Liver (tissue), 9 donors: ENCODE results near the gene CPA1. TPM values are rescaled to one million over a fixed set of nuclear protein-coding genes. Genes with fewer than 3 reads are reported as not detected.

Experiments
- DNase-seq: peaks from one replicate; pipeline ENCODE4 v3.0.0-alpha.2; 2017; ENCODE audit warnings: low spot score
- H3K27ac ChIP-seq, 2 donors: one replicate each; pipeline ENCODE4 v1.7.0; 2013; ENCODE audit warnings: inconsistent platforms in 2 of 2, low read length in 2 of 2, control low read depth in 1 of 2, low read depth in 1 of 2, mild to moderate bottlenecking in 1 of 2
- H3K27me3 ChIP-seq, 4 donors: one replicate each; pipeline versions ENCODE4 v1.6.1 to v1.7.0; 2013; ENCODE audit warnings: low read length in 3 of 4, inconsistent platforms in 1 of 4, mild to moderate bottlenecking in 1 of 4, moderate library complexity in 1 of 4; ENCODE audit not compliant: control insufficient read depth in 4 of 4, insufficient read depth in 4 of 4
- H3K36me3 ChIP-seq, 4 donors: one replicate each; pipeline versions ENCODE4 v1.6.1 to v1.7.0; 2013; ENCODE audit warnings: low read length in 3 of 4, mild to moderate bottlenecking in 3 of 4, low read depth in 1 of 4, moderate library complexity in 1 of 4; ENCODE audit not compliant: control insufficient read depth in 4 of 4, insufficient read depth in 3 of 4
- H3K4me1 ChIP-seq, 4 donors: one replicate each; pipeline versions ENCODE4 v1.6.1 to v1.7.0; 2013; ENCODE audit warnings: low read length in 3 of 4, mild to moderate bottlenecking in 3 of 4, moderate library complexity in 1 of 4; ENCODE audit not compliant: control insufficient read depth in 4 of 4, insufficient read depth in 4 of 4
- H3K4me3 ChIP-seq, 3 donors: one replicate each; pipeline versions ENCODE4 v1.6.1 to v1.7.0; 2013; ENCODE audit warnings: low read length in 3 of 3, control low read depth in 1 of 3, low read depth in 1 of 3, mild to moderate bottlenecking in 1 of 3
- H3K9ac ChIP-seq, 2 donors: one replicate each; pipeline ENCODE4 v1.7.0; 2013; ENCODE audit warnings: low read length in 2 of 2, mild to moderate bottlenecking in 2 of 2, moderate library complexity in 2 of 2, control low read depth in 1 of 2, low read depth in 1 of 2
- H3K9me3 ChIP-seq, 4 donors: one replicate each; pipeline versions ENCODE4 v1.6.1 to v1.7.0; 2013; ENCODE audit warnings: low read length in 3 of 4; ENCODE audit not compliant: control insufficient read depth in 4 of 4
- EGR1 ChIP-seq, 2 donors: IDR thresholded peaks; 2 replicates each; pipeline ENCODE4 v1.6.1; 2016 to 2018; ENCODE audit warnings: antibody characterized with exemption in 2 of 2, low read depth in 2 of 2
- FOXA2 ChIP-seq: IDR thresholded peaks from 2 replicates; pipeline ENCODE4 v1.6.1; 2016; ENCODE audit warnings: antibody characterized with exemption
- GABPA ChIP-seq, 2 donors: IDR thresholded peaks in 1 of 2; conservative IDR thresholded peaks in 1 of 2; 2 replicates each; pipeline ENCODE4 v1.6.1; 2016; ENCODE audit warnings: antibody characterized with exemption in 2 of 2, mild to moderate bottlenecking in 1 of 2, moderate library complexity in 1 of 2
- HNF4A ChIP-seq, 2 donors: conservative IDR thresholded peaks; 2 replicates each; pipeline ENCODE4 v1.6.1; 2016; ENCODE audit warnings: antibody characterized with exemption in 2 of 2, mild to moderate bottlenecking in 2 of 2
- JUND ChIP-seq, 2 donors: IDR thresholded peaks; 2 replicates each; pipeline ENCODE4 v1.6.1; 2016; ENCODE audit warnings: antibody characterized with exemption in 2 of 2
- MAX ChIP-seq: IDR thresholded peaks from 2 replicates; pipeline ENCODE4 v1.6.1; 2016; ENCODE audit warnings: antibody characterized with exemption
- NR2F2 ChIP-seq: IDR thresholded peaks from 2 replicates; pipeline ENCODE4 v1.6.1; 2016; ENCODE audit warnings: antibody characterized with exemption
- REST ChIP-seq: IDR thresholded peaks from 2 replicates; pipeline ENCODE4 v1.6.1; 2016; ENCODE audit warnings: antibody characterized with exemption, mild to moderate bottlenecking
- RXRA ChIP-seq, 2 donors: IDR thresholded peaks; 2 replicates each; pipeline ENCODE4 v1.6.1; 2017 to 2018; ENCODE audit warnings: antibody characterized with exemption in 2 of 2, mild to moderate bottlenecking in 1 of 2
- SP1 ChIP-seq: IDR thresholded peaks from 2 replicates; pipeline ENCODE4 v1.6.1; 2018; ENCODE audit warnings: antibody characterized with exemption, mild to moderate bottlenecking
- TAF1 ChIP-seq: conservative IDR thresholded peaks from 2 replicates; pipeline ENCODE4 v1.6.1; 2016; ENCODE audit warnings: antibody characterized with exemption, mild to moderate bottlenecking
- whole genome bisulfite sequencing: extraction: QIAGEN DNeasy Blood & Tissue Kit; methylation state at CpG from one replicate; pipeline ENCODE4 v1.1.7; 2013; 5-methylcytosine and 5-hydroxymethylcytosine counted together
- polyA plus RNA-seq, 2 donors: library from polyadenylated mRNA; stranded (reverse) in 1 of 2; unstranded in 1 of 2; fragments of 200-250 nt in 1 of 2; fragments of >200 nt in 1 of 2; fragmentation: Nextera tagmentation in 1 of 2; extraction: Ambion mirVana in 1 of 2; gene quantifications; one replicate each; pipeline versions ENCODE4 v1.2.1 to v1.2.3, GENCODE V29; 2013 to 2015
- total RNA-seq, 2 donors: library from RNA; depleted of rRNA; stranded (reverse); fragments of >200 nt; gene quantifications; one replicate each; pipeline ENCODE4 v1.2.3, GENCODE V29; 2014
- TF ChIP-seq, protein P1 (sequence below): fragments of 150-350 bp; IDR thresholded peaks from 2 replicates; pipeline ENCODE4 v1.5.1; 2017; ENCODE audit warnings: improper control_type of control experiment, low read depth, low read length; ENCODE audit not compliant: missing input control
- TF ChIP-seq, protein P2 (sequence below): IDR thresholded peaks from 2 replicates; pipeline ENCODE4 v1.6.1; 2016; ENCODE audit warnings: antibody characterized with exemption
- TF ChIP-seq, protein P3 (sequence below): IDR thresholded peaks from 2 replicates; pipeline ENCODE4 v1.6.1; 2016; ENCODE audit warnings: antibody characterized with exemption
- donor health status: healthy.
- donor health status: healthy.
- donor health status: healthy.
- donor health status: healthy.
- donor health status: healthy.

The CPA1 gene
- total and polyA plus RNA-seq, 4 donors, result 0.07 to 0.42 TPM; not detected in 2

DNA sequence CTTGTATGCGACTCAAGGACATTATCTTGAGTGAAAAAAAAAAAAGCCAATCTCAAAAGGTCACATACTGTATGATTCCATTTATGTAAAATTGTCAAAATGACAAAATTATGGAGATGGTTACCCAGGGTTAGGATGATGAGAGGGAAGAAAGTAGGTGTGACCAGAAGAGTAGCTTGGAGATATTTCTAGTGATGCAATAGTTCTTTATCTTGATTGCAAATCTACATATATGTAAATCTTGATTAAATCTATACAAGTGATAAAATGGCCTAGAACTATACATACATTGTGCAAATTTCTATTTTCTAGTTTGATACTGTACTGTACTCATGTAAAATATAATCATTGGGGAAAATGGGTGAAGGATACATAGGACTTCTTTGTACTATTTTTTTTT lies 56.0 kb downstream of the CPA1 start:
- no peak overlapping the region for H3K27ac ChIP-seq
- H3K36me3 ChIP-seq, result no peaks in the 10 kb centered on the region
- H3K9me3 ChIP-seq, result no peaks in the 10 kb centered on the region
- no peak overlapping the region for H3K4me3 ChIP-seq
- 94% methylated on average over 1 of the region's 1 CpG for WGBS
- peaks cover under 1 to 4% (median 3%) of the 10 kb centered on the region in 4 donors for H3K4me1 ChIP-seq
- DNase-seq, result no peak
- no peaks in the 10 kb centered on the region for H3K27me3 ChIP-seq
- TF ChIP-seq RXRA (IDR thresholded peaks at IDR 0.05) (no peak), JUND (IDR thresholded peaks at IDR 0.05) (no peak), NR2F2 (no peak), SP1 (no peak), TAF1 (no peak), GABPA (IDR thresholded peaks at IDR 0.05 in 1 of 2, conservative IDR thresholded peaks at IDR 0.05 in 1 of 2) (no peak), MAX (no peak), HNF4A (conservative IDR thresholded peaks at IDR 0.05) (no peak), REST (no peak), FOXA2 (no peak), EGR1 (IDR thresholded peaks at IDR 0.05; ENCODE audit: low read depth in 2 of 2) (no peak)
- TF ChIP-seq, protein P1, sequence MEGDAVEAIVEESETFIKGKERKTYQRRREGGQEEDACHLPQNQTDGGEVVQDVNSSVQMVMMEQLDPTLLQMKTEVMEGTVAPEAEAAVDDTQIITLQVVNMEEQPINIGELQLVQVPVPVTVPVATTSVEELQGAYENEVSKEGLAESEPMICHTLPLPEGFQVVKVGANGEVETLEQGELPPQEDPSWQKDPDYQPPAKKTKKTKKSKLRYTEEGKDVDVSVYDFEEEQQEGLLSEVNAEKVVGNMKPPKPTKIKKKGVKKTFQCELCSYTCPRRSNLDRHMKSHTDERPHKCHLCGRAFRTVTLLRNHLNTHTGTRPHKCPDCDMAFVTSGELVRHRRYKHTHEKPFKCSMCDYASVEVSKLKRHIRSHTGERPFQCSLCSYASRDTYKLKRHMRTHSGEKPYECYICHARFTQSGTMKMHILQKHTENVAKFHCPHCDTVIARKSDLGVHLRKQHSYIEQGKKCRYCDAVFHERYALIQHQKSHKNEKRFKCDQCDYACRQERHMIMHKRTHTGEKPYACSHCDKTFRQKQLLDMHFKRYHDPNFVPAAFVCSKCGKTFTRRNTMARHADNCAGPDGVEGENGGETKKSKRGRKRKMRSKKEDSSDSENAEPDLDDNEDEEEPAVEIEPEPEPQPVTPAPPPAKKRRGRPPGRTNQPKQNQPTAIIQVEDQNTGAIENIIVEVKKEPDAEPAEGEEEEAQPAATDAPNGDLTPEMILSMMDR, result no peak
- TF ChIP-seq, protein P2, sequence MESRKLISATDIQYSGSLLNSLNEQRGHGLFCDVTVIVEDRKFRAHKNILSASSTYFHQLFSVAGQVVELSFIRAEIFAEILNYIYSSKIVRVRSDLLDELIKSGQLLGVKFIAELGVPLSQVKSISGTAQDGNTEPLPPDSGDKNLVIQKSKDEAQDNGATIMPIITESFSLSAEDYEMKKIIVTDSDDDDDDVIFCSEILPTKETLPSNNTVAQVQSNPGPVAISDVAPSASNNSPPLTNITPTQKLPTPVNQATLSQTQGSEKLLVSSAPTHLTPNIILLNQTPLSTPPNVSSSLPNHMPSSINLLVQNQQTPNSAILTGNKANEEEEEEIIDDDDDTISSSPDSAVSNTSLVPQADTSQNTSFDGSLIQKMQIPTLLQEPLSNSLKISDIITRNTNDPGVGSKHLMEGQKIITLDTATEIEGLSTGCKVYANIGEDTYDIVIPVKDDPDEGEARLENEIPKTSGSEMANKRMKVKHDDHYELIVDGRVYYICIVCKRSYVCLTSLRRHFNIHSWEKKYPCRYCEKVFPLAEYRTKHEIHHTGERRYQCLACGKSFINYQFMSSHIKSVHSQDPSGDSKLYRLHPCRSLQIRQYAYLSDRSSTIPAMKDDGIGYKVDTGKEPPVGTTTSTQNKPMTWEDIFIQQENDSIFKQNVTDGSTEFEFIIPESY, result no peak
- TF ChIP-seq, protein P3, sequence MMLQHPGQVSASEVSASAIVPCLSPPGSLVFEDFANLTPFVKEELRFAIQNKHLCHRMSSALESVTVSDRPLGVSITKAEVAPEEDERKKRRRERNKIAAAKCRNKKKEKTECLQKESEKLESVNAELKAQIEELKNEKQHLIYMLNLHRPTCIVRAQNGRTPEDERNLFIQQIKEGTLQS, result no peak
- H3K9ac ChIP-seq, result no peak overlapping the region

Other genes with a start within 250 kb of the CPA1 start
- gene TMEM209, start 175.1 kb upstream of the CPA1 start, total RNA-seq, result 10 to 100 TPM in 1 of 2 donors, 1 to 10 TPM in 1; 9.0 to 10.1 TPM
- 1 to 10 TPM; 4.5 to 9.0 TPM for gene TMEM209, start 175.1 kb upstream of the CPA1 start, polyA plus RNA-seq
- gene SSMEM1, start 172.6 kb upstream of the CPA1 start, total RNA-seq, result not detected
- not detected for gene SSMEM1, start 172.6 kb upstream of the CPA1 start, polyA plus RNA-seq
- gene CPA2, start 113.6 kb upstream of the CPA1 start, total RNA-seq, result not detected
- gene CPA2, start 113.6 kb upstream of the CPA1 start, polyA plus RNA-seq, result not detected
- under 1 TPM in 1 of 2 donors, not detected in 1; 0.05 TPM for gene CPA4, start 87.3 kb upstream of the CPA1 start, total RNA-seq
- under 1 TPM in 1 of 2 donors, not detected in 1; 0.03 TPM for gene CPA4, start 87.3 kb upstream of the CPA1 start, polyA plus RNA-seq
- gene CPA5, start 35.7 kb upstream of the CPA1 start, total RNA-seq, result not detected
- under 1 TPM in 1 of 2 donors, not detected in 1; 0.33 TPM for gene CPA5, start 35.7 kb upstream of the CPA1 start, polyA plus RNA-seq
- gene CEP41, start 60.5 kb downstream of the CPA1 start, total RNA-seq, result 1 to 10 TPM; 2.3 to 2.9 TPM
- gene CEP41, start 60.5 kb downstream of the CPA1 start, polyA plus RNA-seq, result 1 to 10 TPM; 2.7 to 3.5 TPM
- gene MEST, start 111.6 kb downstream of the CPA1 start, total RNA-seq, result 10 to 100 TPM; 23.3 to 42.4 TPM
- 10 to 100 TPM; 12.6 to 22.7 TPM for gene MEST, start 111.6 kb downstream of the CPA1 start, polyA plus RNA-seq